Colon (tissue), 2 donors: Measurements from ENCODE around the gene WWOX.

Experiments used
- FAIRE-seq: peaks from 2 replicates; lab custom pipeline; 2012; peaks lifted over from hg19 to GRCh38; lab: Jason Lieb, UNC
- donor health status: control.
- donor health status: control.

WWOX gene

GRCh38 chr16:78198288-78198687 is 98.8 kb downstream of the WWOX start:
- FAIRE-seq = no peak

- no peak for FAIRE-seq
Observed at GRCh38 chr16:78199325-78200022, 100.0 kb downstream of the WWOX start.

GRCh38 chr16:78200023-78200389 is 100.6 kb downstream of the WWOX start:
- no peak for FAIRE-seq

GRCh38 chr16:78200623-78201096 is 101.2 kb downstream of the WWOX start:
- no peak for FAIRE-seq

GRCh38 chr16:78205506-78205905 is 106.1 kb downstream of the WWOX start:
- FAIRE-seq = no peak

GRCh38 chr16:78206623-78207223 is 107.3 kb downstream of the WWOX start:
- no peak for FAIRE-seq

- no peak for FAIRE-seq
Observed at GRCh38 chr16:78209951-78210661, 110.7 kb downstream of the WWOX start.

GRCh38 chr16:78211020-78211599 is 111.7 kb downstream of the WWOX start:
- FAIRE-seq = no peak

- FAIRE-seq = no peak
Observed at GRCh38 chr16:78211946-78212345, 112.5 kb downstream of the WWOX start.

- no peak for FAIRE-seq
Observed at GRCh38 chr16:78212674-78213073, 113.2 kb downstream of the WWOX start.

GRCh38 chr16:78213751-78214150 is 114.3 kb downstream of the WWOX start:
- no peak for FAIRE-seq

GRCh38 chr16:78215222-78215621 is 115.8 kb downstream of the WWOX start:
- no peak for FAIRE-seq

GRCh38 chr16:78216166-78216745 is 116.8 kb downstream of the WWOX start:
- FAIRE-seq = no peak

- FAIRE-seq = no peak
Observed at GRCh38 chr16:78217276-78217675, 117.8 kb downstream of the WWOX start.

GRCh38 chr16:78218279-78218678 is 118.8 kb downstream of the WWOX start:
- FAIRE-seq = no peak

GRCh38 chr16:78218856-78219651 is 119.6 kb downstream of the WWOX start:
- FAIRE-seq = no peak

GRCh38 chr16:78220571-78220970 is 121.1 kb downstream of the WWOX start:
- FAIRE-seq = no peak

GRCh38 chr16:78221892-78222291 is 122.4 kb downstream of the WWOX start:
- no peak for FAIRE-seq

GRCh38 chr16:78224342-78224741 is 124.9 kb downstream of the WWOX start:
- no peak for FAIRE-seq

GRCh38 chr16:78225919-78226318 is 126.5 kb downstream of the WWOX start:
- FAIRE-seq = no peak

GRCh38 chr16:78227855-78228254 is 128.4 kb downstream of the WWOX start:
- FAIRE-seq = no peak

GRCh38 chr16:78228704-78229103 is 129.2 kb downstream of the WWOX start:
- FAIRE-seq = no peak
